ENCODE results near the gene GCNA.

The GCNA gene

DNA sequence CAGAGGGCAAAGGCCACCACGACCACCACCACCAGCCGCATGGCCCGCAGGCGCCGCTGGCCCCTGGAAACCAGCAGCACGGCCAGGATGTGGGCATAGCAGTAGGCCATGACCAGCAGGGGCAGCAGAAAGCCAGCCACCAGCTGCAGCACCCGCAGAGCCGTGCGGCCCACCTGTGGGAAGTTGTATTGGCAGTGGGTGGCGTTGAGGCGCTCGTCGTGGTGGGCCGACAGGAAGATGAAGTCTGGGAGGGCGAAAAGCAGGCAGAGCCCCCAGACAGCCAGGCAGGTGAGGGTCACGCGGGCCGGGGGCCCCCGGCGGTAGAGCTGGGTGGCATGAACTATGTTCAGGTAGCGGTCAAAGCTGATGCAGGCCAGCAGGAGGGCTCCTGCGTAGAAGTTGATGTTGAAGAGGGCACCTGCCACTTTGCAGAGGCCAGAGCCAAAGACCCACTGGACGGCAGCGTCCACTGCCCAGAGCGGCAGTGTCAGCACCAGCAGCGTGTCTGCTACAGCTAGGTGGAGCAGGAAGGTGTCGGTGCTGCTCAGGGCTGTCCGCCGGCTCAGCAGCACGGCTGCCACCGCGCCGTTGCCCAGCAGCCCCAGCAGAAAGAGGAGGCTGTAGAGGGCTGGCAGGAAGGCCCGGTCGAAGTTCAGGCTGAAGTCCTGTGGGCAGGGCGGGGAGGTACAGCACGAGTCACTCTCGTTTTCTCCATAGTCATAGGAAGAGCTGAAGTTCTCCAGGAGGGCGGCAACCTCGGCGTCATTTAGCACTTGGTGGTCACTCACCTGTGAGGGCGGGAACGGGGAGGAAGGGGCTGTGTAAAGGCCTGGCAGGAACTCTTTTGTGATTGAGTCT, 38.7 kb downstream of the GCNA start:
- DNase-seq = no peak

DNA sequence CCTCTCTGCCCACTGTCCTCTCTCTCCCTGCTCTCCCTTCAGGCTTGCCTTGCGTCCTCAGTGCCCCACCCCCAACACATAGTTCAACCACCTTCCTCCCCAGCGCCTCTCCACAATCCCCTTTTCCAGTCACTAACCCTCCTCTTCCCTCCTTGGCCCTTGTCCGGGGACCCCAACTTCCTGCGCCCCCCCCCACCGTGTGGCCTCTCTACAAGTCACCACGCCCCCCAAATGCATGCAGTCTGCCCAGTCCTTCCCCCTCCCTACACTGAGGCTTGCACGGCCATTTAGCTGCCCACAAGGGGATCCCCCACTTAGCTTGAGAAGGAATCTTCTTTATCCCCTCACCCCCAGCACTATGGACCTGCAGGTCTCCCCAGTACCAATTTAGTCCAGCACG, 39.5 kb downstream of the GCNA start:
- DNase-seq = no peak

DNA sequence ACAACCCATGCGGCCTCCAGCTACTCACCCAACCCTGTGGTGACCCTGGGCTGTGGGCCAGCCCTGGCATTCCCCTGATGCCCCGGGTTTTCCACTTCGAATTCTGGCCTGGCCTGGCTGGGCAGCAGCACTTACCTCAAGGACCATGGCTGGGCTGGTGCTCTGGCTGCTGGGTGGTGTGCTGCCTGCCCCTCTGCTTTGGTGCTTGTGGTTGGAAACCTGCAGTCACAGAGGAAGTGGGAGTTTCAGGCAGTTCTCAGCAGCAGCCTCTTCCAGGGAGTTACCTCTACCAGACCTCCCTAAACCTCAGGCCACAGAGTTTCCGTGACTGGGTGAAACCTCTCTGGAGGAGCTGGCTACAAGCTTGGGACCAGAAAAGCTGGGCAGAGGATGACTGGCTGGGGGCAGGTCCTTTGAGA, 40.1 kb downstream of the GCNA start, which contains the start of gene CXCR3:
Gene CXCR3 (minus strand): TSS at position 209 of the 419 bp plus-strand sequence. CDS start 62 bp downstream, at position 147.
- DNase-seq = peak; percentile 52

DNA sequence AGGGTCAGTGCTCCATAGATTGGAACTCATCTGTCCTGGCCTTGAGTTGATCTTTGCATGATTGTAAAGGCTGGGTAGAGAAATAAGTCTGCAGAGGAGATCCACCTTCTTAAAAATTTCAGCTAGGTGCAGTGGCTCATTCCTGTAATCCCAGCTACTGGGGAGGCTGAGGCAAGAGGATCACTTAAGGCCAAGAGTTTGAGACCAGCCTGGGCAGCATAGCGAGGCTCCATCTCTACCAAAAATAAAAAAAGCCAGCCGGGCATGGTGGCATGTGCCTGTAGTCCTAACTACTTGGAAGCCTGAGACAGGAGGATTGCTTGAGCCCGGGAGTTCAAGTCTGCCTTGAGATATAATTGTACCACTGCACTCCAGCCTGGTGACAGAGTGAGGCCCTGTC, 40.5 kb downstream of the GCNA start:
- no peak for DNase-seq

DNA sequence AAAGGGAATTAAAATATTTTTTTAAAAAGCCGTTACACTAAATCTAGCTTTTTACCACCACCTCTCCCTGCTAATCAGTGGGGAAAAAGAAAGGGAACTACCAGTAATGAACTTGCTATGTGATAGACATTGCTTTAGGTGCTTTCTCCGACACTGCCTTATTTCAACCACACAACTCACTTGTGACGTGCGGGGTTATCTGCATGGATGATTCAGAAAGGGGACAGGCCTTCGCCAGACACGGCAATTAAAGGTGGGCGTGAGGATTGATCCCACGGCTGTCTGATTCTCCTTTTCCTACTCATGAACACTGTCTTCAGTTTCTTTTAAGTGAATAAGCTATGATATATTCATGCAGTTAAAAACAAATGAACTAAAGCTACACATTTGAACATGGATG, 41.0 kb downstream of the GCNA start:
- peak; percentile 47 for DNase-seq

DNA sequence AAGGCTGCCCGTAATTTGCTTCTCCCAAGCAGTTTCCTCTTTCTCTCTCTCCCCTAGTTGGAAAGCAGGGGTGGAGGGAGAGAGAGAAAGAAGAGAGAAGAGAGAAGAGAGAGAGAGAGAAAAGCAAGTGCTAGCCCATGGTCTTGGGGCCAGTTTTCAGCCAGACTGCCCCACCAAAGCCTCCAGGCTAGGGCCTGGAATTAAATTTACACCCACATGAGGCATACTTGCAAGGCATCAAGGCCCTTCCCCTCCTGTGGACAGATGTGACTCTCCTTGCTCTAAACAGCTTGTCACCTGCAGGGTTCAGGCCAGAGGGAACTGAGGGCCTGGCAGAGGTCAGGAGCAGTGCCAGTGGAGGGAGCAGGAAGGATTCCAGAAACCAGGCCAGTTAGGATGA, 41.7 kb downstream of the GCNA start:
- DNase-seq = no peak

DNA sequence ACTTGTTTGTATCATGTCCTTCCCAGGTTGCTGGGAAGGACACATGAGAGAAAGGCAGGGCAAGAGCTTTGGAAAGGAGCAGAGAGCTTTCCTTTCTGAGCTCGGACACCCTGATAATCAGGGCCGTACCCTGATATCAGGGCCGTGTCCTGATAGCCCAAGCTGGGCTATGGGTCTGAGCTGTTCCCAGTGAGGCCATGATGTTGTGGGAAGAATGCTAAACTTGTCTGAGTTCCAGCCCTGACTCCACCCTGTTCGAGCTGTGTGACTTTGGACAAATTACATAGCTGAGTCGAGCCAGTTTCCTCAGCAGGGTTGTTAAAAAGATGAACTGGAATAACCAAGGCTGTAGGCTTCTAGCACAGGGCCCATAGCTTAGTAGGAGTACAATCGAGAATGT, 43.4 kb downstream of the GCNA start:
- DNase-seq = no peak

DNA sequence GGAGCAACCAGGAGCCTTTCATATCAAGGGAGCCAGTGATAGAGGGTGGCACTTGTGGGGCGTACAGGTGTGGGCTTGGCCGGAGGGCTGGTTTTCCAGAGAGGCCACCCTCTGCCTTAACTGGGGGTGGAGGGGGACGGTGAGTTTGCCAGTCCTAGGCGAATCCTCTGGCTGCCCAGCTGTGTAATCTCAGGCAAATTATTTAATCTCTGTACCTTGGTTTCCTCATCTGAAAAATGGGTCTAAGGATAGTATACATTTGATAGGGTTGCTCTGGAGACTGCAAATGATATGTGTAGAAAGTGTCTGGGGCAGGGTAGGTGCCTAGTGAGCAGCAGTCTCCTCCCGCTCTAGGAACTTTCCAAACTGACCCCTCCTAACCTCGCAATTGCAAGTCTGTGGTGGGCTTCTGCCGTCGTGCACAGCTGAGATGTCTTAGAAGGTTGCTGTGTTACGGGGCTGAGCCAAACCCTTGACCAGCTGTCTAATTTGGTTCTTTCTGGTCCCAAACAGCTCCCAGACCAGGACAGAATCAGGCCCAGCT, 43.9 kb downstream of the GCNA start:
- no peak for DNase-seq

DNA sequence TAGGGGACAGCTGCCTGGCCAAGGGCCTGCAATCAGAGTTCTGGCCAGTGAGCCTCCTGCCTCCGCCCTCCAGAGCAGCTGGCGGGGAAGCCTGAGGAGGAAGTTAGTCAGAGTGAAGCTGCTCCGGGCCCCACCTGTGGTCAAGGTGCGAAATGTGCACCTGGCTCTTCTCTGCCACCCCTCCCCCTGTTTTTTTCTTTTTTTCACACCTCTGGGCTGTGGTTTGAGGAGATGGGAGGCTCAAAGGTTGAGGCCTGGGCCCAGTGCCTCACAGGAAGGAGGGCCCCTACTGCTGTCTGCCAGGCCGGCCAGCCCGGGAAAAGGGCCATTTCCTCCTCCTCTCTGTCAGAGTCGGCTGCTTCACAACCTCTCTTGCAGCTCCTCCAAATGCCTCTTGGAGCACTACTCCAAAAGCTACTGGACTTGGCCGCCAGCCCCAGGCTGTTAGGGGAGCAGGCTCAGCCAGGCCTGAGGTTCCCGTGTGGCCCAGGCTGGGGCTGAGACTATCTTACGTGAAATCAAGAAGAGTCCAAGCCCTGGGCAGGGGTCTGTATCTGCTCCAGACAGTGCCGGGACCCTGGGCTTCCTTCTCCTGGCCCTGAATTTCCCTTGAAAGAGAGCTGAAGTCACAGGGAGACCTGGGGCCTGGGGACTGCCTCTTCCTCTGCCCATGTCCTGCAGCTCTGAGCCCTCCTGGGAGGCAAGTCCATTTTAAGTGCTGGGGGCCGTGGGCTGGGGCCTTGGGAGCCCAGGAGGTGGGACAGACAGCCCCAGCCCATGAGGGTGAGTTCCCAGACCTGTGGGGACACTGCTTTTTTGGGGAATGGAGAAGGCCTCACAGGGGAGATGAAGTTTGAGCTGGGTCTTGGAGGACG, 44.6 kb downstream of the GCNA start:
- DNase-seq = peak; percentile 43

DNA sequence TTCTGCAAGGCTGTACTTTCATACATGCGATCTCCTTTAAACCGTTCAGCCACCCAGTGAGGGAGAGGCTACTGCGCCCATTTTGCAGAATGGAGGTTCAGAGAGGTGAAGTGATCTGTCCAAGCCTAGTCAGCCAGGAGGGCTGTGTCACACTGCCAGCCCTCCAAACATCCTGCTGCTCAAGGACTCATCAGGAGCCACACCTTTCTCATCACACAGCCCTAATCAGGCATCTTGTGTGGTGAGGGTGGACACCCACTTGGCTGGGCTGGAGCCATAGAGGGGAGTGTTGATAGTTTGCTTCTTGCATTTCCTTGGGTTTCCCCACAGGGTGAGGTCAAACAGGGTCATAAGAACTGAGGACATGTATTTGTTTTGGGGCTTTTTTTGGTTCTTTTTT, 45.5 kb downstream of the GCNA start:
- DNase-seq = no peak

DNA sequence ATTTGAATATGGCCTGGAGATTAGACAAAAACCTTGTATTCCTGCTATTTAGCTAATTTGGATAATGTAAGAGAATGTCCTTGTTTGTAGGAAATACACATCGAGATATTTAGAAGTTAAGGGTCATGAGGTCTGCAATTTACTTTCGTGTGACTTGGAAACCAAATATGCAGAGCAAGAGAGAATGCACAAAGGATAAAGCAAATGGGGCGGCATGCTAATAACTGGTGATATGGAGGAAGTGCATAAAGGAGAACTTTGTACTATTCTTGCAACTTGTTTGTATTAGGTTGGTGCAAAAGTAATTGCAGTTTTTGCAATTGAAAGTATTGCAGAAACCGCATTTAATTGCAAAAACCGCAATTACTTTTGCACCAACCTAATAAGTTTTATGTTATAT, 47.2 kb downstream of the GCNA start:
- no peak for DNase-seq

DNA sequence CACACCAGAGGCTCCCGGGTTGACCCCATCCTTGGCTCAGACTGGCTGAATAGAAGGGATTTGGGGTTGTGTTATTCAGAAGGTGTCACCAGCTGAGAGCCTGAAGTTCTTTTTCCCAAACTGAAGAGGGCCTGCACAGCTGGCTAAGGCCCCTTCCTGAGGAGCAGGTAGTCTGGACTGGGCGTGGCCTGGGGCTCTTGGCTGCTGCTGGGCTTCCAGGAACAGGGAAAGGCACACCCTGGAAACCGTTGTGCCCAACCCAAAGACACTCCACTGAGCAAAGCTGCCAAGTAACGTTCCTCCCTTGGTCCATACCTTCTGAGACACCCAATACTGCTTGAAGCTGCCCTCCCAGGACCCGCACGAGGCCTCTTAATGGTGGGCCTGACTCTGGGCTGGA, 48.3 kb downstream of the GCNA start:
- DNase-seq = no peak

DNA sequence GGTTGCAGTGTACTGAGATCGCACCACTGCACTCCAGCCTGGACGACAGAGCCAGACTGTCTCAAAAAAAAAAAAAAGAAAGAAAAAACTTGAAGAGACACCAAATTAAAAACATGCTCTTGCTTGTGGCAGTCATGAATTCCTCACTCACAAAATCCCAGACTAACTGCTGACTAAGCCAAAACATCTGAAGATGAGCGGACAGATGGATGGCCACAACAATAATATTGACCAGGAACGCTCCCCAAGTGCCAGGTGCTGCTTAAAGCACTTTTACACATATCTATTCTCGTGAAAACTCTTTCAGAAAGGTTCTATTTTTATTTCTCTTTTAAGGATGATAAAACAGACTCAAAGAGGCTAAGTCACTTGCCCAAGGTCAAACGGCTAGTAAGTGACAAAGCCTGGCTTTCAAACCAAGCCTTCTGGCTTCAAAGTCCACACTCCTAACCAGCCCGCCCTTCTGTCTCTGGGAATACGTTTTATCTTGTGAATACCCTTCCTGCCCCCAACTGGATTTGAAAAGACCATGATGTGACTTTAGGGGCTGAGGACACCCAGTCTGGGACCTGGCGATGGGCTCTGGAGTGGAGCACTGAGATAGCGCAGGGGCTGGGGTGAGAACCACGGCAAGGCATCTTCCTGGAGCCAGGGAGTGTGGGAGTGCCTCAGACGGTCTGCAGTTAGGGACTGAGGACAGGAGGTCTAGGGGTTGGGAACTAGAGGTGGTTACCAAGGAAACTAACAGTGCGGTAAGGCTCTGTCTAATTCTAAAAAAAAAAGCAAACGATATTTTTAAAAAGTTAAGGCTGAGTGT, 49.6 kb downstream of the GCNA start:
- DNase-seq = no peak

DNA sequence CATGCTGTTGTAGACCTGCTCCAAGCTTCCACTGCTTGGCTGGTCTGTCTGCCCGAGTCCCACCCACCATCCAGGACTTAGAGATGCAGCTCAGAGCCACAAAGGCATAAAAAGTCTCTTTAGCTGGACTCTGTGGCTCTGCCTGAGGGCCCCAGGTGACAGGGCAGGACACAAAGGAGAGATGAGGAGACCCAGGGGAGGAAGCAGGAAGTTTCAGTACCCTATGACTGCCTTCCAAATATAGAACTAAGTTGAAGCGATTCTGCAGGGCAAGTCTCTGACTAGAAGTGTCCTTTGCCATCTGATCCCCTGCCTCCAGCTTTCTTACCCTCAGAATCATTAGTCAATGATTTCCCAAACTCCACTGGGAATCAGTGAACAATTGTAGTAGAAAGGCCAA, 51.2 kb downstream of the GCNA start:
- no peak for DNase-seq

DNA sequence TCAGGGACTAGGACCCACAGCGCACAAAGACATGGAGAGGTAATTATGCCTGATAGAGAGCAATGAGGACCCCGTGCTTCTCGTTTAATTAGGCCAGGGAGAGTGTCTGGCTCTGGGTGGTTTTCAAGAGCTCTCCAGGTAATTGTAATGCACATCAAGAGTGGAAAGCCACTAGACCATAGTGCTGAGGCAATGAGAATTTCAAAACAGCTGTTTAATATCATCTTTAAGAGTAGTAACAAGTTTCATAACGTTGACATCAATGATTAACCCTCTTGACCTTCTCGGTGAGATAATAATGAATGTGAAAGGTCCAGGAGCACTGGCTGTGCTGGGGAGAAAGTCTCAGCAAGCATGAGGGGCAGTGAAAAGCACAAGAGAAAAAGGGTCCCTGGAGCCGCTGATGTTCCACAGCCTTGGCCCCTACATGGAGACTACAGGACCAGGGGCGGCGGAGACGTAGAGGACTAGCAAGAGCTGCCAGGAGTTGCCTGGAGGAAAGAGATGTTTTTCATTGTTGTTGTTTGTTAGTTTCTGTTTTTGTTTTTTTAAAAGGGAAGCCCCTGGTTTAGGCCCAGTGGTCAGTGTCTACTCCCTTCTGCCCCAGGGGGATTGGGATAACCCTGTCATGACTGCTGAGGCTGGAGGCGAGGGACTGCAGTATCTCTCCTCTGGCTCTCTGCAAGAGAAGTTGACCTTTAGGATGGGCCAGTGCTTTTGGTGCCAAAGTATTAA, 54.9 kb downstream of the GCNA start:
- DNase-seq = no peak

DNA sequence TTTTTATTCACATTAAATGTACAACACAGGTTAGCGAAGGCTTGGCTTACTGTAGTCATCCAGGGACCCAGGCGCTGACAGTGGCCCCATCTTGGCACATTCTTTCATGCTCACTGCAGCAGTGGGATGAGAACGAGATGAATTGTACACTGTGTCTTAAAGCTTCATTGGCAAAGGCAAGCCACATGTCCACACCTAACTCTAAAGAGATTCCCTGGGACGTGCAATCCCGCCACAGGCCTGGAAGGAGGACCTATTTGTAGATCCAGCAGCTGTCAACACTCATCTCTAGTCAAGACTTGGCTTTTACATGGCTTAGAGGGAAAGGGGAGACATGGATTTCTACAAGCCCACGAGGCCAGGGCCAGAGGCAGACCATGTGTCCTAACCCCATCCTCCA, 56.1 kb downstream of the GCNA start:
- no peak for DNase-seq

DNA sequence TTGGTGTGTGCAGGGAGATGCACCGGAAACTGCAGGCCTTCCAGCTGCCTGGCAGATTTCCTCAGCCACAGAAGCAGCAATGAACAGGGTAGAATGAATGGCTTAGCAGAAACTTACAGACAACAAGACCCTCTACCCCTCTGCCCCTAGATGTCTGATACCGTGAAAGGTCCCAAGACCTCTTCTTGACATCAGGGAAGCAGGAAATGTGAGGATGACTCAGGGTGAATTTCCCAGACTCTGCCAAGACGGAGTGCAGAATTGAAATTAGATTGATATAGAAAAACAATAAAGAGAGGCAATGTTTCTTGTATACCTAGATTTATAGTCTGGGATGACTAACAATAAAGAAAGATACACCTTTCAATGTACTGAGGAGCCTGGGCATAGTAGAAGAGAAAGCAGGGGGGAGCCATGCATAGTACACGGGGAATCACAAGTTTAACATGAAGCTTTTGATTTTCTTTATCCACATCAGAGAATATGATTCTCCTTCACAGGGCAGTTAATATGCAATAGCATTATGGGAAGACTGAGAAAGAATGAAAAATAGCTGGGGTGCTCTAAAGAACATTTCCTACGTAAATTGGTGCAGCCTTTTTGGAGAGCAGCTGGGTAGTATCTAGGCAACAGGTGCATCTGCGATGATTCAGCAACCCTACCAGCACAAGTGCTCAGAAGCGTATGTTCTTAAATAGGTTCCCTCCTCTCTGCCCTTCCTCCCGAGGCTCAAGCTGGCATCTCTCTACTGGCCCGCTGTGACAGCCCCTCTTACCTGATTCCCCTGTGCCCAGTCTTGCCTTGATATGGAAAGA, 58.4 kb downstream of the GCNA start:
- DNase-seq = no peak

DNA sequence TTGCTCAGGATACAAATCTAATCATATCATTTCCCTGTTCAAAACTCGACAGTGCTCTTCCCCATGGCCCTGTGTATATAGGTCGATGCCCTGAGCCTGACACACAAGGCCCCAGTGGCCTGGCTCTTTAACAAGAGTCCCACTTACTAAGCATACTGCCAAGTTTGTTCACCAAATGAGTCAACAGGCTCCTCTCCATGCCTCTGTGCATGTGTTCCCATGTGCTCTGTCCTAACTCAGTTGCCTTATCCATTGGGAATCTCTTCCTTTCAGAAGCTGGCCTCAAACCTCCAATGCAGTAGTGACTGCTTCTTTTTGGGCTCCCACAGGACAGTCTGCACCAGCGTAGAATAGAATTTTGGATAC, 59.0 kb downstream of the GCNA start:
- no peak for DNase-seq

DNA sequence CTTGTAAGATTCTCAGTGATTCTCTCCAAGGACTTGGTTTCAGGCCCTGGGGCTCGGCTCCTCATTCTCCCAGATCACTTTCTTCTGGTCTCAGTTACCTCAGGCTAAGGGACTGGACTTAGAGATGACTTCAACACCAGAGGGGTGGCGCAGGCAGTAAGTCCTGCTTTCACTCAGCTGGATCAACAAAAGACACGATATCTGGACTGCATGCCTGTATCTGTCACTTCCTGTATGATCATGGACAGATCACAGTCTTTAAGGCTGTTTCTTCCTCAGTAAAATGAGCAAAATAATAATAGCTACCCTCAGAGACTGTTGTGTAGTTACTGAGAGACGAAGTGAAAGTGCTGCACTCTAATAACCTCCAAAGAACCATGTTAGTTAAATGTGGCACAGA, 59.6 kb downstream of the GCNA start:
- no peak for DNase-seq

DNA sequence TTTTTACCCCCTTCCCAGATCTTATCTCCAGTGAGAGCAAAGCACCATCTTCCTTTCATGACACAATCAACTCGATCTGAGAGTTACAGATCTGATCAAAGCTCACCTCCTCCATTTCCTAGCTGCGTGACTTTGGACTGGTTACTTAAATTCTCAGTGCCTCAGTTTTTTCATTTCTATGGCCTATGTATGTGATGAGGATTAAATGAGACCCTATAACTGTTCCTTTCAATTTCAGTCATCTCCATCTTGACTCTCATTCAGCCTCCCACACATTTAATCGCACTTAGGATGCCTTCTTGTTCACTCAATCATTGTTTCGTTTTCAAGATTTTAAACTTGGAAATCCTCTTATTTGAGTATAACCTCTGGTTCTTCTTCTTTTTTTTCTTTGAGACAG, 60.2 kb downstream of the GCNA start:
- no peak for DNase-seq

DNA sequence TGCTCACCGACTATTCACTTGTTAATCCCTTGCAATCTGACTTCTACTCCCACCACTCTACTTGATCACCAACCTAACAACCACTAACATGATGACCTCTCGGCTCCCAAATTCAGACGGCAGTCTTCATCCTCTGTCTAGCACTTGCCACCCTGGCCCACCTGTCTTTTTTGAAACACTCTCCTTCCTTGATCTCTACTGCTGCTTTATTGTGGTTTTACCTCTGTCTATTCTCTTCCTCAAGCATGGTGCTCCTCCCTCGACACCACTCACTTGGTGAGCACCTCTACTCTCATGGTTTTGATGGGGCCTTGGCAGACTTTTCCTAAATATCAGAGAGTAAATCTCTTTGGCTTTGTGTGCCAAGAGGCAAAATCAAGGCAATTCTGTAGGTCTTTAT, 61.8 kb downstream of the GCNA start:
- DNase-seq = no peak
